ENCODE measurements around the gene G2E3.

G2E3 gene

DNA sequence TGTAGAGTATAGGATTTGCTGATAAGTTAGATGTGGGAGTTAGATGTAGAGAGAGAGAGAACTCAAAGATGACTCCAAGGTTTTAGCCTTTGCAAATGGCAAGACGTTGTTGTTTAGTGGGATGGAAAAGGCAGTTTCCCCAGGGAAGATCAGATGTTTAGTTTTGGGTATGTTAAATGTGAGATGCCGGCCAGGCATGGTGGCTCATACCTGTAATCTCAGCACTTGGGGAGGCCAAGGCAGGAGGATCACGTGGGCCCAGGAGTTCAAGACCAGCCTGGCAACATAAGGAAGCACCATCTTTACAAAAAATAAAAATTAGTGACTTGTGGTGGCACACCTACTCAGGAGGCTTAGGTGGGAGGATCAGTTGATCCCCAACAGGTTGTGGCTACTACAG, 96.7 kb downstream of the G2E3 start:
- no peak for DNase-seq (ENCODE audit: low read depth)

DNA sequence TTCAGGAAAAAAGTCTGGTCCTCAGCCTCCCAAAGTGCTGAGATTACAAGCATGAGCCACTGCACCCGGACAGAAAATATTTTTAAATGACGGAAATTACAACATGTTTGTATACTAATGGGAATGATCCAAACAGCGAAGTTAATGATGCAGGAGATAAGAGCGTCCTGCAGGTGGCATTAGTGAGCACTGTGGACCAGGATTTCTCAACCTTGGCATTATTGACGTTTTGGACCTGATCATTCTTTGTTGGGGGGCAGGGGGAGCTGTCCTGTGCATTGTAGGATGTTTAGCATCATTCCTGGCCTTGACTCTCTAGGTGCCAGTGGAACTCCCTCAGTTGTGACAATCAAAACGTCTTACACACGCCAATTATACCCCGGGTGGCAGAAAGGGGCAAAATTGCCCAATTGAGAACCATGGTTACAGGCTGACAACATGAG, 97.3 kb downstream of the G2E3 start:
- no peak for DNase-seq (ENCODE audit: low read depth)

DNA sequence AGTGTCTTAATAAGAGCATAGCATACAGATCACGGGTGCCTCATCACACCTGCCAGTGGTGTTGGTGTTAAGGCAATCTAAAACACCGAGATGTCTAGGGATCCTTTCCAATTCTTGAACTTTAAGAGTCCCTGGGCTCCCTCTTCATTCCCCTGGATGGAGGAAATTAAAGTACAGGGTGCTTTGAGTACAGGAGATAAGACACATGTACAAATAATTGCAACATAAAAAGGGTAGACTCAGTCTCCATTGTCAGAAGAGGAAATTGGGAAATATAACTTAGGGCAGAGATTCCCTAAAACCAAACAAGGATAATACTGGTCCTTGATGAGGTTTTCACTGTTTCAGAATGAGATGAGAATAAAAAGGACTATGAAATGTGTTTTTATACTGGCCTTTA, 98.1 kb downstream of the G2E3 start:
- DNase-seq (ENCODE audit: low read depth): no peak

DNA sequence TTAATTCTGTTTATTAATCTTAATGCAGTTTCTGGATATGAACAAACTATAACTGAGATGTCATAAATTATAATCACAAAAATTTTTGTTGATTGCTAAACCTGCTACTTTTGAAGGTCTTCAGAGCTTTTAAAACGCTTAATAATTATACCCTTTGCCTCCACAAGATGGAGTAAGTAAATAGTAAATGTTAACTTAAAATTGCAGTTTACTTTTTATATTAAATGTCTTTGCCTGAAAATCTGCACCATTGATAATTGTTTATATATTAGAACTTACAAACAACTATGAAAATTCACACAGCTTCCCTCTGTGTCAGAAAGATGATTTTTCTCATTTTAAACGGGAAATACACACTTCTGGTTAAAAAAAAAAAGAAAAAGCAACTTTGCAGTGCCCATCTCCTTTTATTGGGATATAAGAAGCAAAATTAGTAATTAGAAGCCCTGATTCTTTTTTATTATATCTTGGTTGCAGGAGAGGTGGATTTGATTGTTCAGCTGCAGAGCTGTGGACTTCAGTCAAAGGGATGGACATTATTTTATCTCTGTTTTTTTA, 98.7 kb downstream of the G2E3 start:
- DNase-seq (ENCODE audit: low read depth): no peak

DNA sequence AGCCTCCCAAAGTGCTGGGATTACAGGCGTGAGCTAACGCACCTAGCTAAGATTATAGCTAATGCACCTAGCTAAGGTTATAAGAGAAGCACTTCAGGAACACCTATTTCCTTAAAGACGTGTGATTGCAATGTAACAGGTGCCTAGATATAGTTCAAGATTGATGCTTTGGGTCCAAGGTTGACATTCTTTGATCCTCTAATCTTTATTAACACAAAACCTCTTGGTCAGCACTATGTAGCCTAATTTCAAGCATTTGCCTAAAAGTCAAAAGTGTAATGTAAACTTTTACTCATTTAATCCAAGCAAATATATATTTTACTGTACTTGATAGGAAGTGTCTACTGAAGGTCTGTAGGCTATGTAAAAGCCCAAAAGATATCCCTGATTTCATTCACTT, 99.7 kb downstream of the G2E3 start:
- no peak for DNase-seq (ENCODE audit: low read depth)

DNA sequence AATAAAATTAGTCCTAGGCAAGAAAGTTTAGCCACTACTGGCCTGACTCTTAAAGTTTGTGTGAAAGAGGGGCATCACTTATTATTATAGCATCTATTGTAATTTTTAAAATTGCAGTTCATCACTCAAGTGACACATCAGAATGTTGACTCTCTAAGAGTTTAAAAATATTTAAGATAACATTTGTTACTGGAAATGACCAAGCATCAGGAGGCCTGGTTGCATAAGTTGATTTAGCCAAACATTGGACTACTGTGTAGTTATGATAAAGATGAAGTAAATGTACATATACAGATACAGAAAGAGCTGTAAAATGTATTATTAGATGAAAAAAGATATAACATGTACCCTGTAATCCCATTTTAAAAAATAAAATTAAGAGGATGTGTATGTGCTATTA, 110.6 kb downstream of the G2E3 start:
- no peak for DNase-seq (ENCODE audit: low read depth)
